MM.1S (cell line): ENCODE data around the gene NFATC1.

Source experiments
- CTCF ChIP-seq: fragments of 300-600 bp; sonication (generic); IDR thresholded peaks from 2 replicates; pipeline ENCODE4 v1.5.1; 2016; ENCODE audit warnings: antibody characterized with exemption, low read length, mixed read lengths
- EZH2 ChIP-seq: fragments of 300-600 bp; sonication (generic); optimal IDR thresholded peaks from 2 replicates; pipeline ENCODE3; 2017; ENCODE audit warnings: low read depth, mild to moderate bottlenecking, antibody characterized with exemption, low read length, mixed read lengths
- EZH2phosphoT487 ChIP-seq: fragments of 300-600 bp; sonication (generic); IDR thresholded peaks from 2 replicates; pipeline ENCODE4 v1.6.1; 2018; ENCODE audit warnings: antibody characterized with exemption, low read length

GRCh38 chr18:79401494-79402208 is 5.9 kb downstream of the NFATC1 start:
- no peak for TF ChIP-seq CTCF
- TF ChIP-seq EZH2phosphoT487 = no peak
- TF ChIP-seq EZH2 = no peak
